Frontal cortex (tissue), 4 donors: ENCODE results near the gene KATNB1. TPM values are rescaled to one million over a fixed set of nuclear protein-coding genes. Genes with fewer than 3 reads are reported as not detected.
"Not testable (repeated sequence)": the region's sequence is repeated elsewhere in the genome, so short reads cannot be mapped to it uniquely, and the experiment has no call there.

ENCODE experiments used
- DNase-seq, 2 donors: peaks; one replicate each; pipeline ENCODE4 v3.0.0; 2012; ENCODE audit warnings: low spot score in 2 of 2
- FAIRE-seq: peaks from 2 replicates; lab custom pipeline; 2012; peaks lifted over from hg19 to GRCh38; lab: Jason Lieb, UNC
- total RNA-seq: library from RNA; depleted of rRNA; stranded (reverse); fragments of >200 nt; gene quantifications from one replicate; pipeline ENCODE4 v1.2.3, GENCODE V29; 2014
- donor health status: control.
- donor health status: control.
- donor health status: control.

Gene KATNB1
- total RNA-seq, 1 donor from 2014 or later, result 34.6 TPM

GRCh38 chr16:57764341-57765159 lies 29.0 kb downstream of the KATNB1 start:
- FAIRE-seq (no peak), DNase-seq (peak in 1 of 2 donors; percentile 56)

GRCh38 chr16:57765160-57765728 lies 29.7 kb downstream of the KATNB1 start:
- DNase-seq (no peak), FAIRE-seq (no peak)

- DNase-seq (no peak), FAIRE-seq (no peak)
Observed at GRCh38 chr16:57766714-57767348, 31.3 kb downstream of the KATNB1 start.

GRCh38 chr16:57769541-57770145 lies 34.1 kb downstream of the KATNB1 start:
- no peak for FAIRE-seq

GRCh38 chr16:57770361-57770760 lies 34.8 kb downstream of the KATNB1 start:
- FAIRE-seq (no peak), DNase-seq (no peak)

More at GRCh38 chr16:57769541-57770145, 34.1 kb downstream of the KATNB1 start:
- no peak for DNase-seq

- FAIRE-seq, result no peak
- no peak for DNase-seq
Observed at GRCh38 chr16:57771141-57771785, 35.7 kb downstream of the KATNB1 start.

- DNase-seq, result no peak
- no peak for FAIRE-seq
Observed at GRCh38 chr16:57773019-57773418, 37.4 kb downstream of the KATNB1 start.

GRCh38 chr16:57773655-57774295 lies 38.2 kb downstream of the KATNB1 start:
- FAIRE-seq (no peak), DNase-seq (no peak)

GRCh38 chr16:57774705-57775285 lies 39.2 kb downstream of the KATNB1 start:
- DNase-seq (no peak), FAIRE-seq (no peak)

GRCh38 chr16:57775661-57776469 lies 40.3 kb downstream of the KATNB1 start:
- FAIRE-seq, result no peak

GRCh38 chr16:57778658-57779057 lies 43.1 kb downstream of the KATNB1 start:
- DNase-seq (no peak), FAIRE-seq (no peak)

More at GRCh38 chr16:57775661-57776469, 40.3 kb downstream of the KATNB1 start:
- DNase-seq, result no peak

- FAIRE-seq, DNase-seq: not testable (repeated sequence)
Observed at GRCh38 chr16:57779836-57780235, 44.3 kb downstream of the KATNB1 start.

- DNase-seq (no peak), FAIRE-seq (no peak)
Observed at GRCh38 chr16:57781349-57781740, 45.8 kb downstream of the KATNB1 start.

- no peak for DNase-seq
- no peak for FAIRE-seq
Observed at GRCh38 chr16:57781741-57782606, 46.4 kb downstream of the KATNB1 start.

GRCh38 chr16:57782607-57783055 lies 47.1 kb downstream of the KATNB1 start:
- not testable (repeated sequence) for DNase-seq, FAIRE-seq

- DNase-seq (no peak), FAIRE-seq (no peak)
Observed at GRCh38 chr16:57783116-57783515, 47.5 kb downstream of the KATNB1 start.

GRCh38 chr16:57783883-57784282 lies 48.3 kb downstream of the KATNB1 start:
- no peak for FAIRE-seq

More at GRCh38 chr16:57783883-57784282, 48.3 kb downstream of the KATNB1 start:
- DNase-seq, result no peak
